Loucy (cell line): ENCODE data around the gene SDK1.
"Not testable (repeated sequence)": the region's sequence is repeated elsewhere in the genome, so short reads cannot be mapped to it uniquely, and the experiment has no call there.

ENCODE experiments used
- H2AFZ ChIP-seq: fragments of 200-600 bp; sonication (generic); 2 replicates; pipeline ENCODE4 v1.6.0; 2016; ENCODE audit warnings: antibody characterized with exemption, mild to moderate bottlenecking, low read length, moderate library complexity
- H3F3A ChIP-seq: fragments of 200-600 bp; 2 replicates; pipeline ENCODE4 v1.6.0; 2016; ENCODE audit warnings: antibody characterized with exemption, low read depth, mild to moderate bottlenecking
- H3K27me3 ChIP-seq: fragments of 200-600 bp; sonication (generic); 2 replicates; pipeline ENCODE4 v1.6.1; 2014; ENCODE audit warnings: low read length, mild to moderate bottlenecking; ENCODE audit not compliant: insufficient read depth, poor library complexity, severe bottlenecking
- H3K36me3 ChIP-seq: fragments of 200-600 bp; sonication (generic); 2 replicates; pipeline ENCODE4 v1.6.1; 2016; ENCODE audit warnings: low read length; ENCODE audit not compliant: insufficient read depth
- H3K4me1 ChIP-seq: fragments of 200-600 bp; sonication (generic); 2 replicates; pipeline ENCODE4 v1.5.1; 2014; ENCODE audit warnings: low read length, mild to moderate bottlenecking; ENCODE audit not compliant: insufficient read depth, poor library complexity, severe bottlenecking
- H3K4me2 ChIP-seq: fragments of 200-600 bp; sonication (generic); 2 replicates; pipeline ENCODE4 v1.6.0; 2014; ENCODE audit warnings: antibody characterized with exemption, low read length, low read depth, mild to moderate bottlenecking; ENCODE audit not compliant: poor library complexity, severe bottlenecking
- H3K4me3 ChIP-seq: fragments of 200-600 bp; sonication (generic); 2 replicates; pipeline ENCODE4 v1.5.1; 2014; ENCODE audit warnings: low read length, mild to moderate bottlenecking, mixed read lengths; ENCODE audit not compliant: poor library complexity, severe bottlenecking
- H3K79me2 ChIP-seq: fragments of 200-600 bp; sonication (generic); 2 replicates; pipeline ENCODE4 v1.6.1; 2014; ENCODE audit warnings: low read length; ENCODE audit not compliant: insufficient read depth
- H3K9ac ChIP-seq: fragments of 200-600 bp; sonication (generic); 2 replicates; pipeline ENCODE4 v1.6.0; 2014; ENCODE audit warnings: mild to moderate bottlenecking, low read depth, low read length, moderate library complexity; ENCODE audit not compliant: poor library complexity, severe bottlenecking
- H3K9me2 ChIP-seq: fragments of 200-600 bp; sonication (generic); replicated peaks from 2 replicates; pipeline ENCODE4 v1.6.1; 2016; ENCODE audit warnings: low read depth, low read length, mixed read lengths
- H3K9me3 ChIP-seq: fragments of 200-600 bp; sonication (generic); 2 replicates; pipeline ENCODE4 v1.6.1; 2014; ENCODE audit warnings: mild to moderate bottlenecking, antibody characterized with exemption, low read length, low read depth; ENCODE audit not compliant: insufficient read depth
- H4K20me1 ChIP-seq: fragments of 200-600 bp; sonication (generic); 2 replicates; pipeline ENCODE4 v1.6.0; 2014; ENCODE audit warnings: antibody characterized with exemption, low read length, mild to moderate bottlenecking; ENCODE audit not compliant: insufficient read depth, poor library complexity, severe bottlenecking
- EZH2phosphoT487 ChIP-seq: fragments of 200-600 bp; IDR thresholded peaks from 2 replicates; pipeline ENCODE4 v1.6.1; 2018; ENCODE audit warnings: antibody characterized with exemption, mild to moderate bottlenecking, moderate library complexity, borderline replicate concordance
- TF ChIP-seq, protein P1 (sequence below): fragments of 200-600 bp; sonication (generic); conservative IDR thresholded peaks from 2 replicates; pipeline ENCODE4 v1.5.1; 2014; ENCODE audit warnings: mild to moderate bottlenecking, antibody characterized with exemption, low read length

The SDK1 gene

DNA sequence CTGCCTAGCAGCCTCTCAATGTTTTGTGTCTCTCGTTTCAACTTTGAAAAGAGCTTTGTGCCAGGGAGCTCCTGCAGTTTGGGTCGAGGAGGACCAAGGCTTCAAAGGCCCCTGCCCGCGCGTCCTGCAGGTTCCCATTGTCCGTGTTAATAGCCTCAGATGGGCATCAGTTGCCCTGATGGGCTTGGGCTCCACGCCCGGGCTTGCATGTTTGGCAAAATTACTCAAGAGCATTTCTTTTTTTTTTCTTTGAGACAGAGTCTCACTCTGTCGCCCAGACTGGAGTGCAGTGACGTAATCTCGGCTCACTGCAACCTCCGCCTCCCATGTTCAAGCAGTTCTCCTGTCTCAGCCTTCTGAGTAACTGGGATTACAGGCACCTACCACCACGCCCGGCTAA, 636.6 kb downstream of the SDK1 start:
- Histone ChIP-seq H3K79me2 (no peaks in the 10 kb centered on the region), H3K36me3 (no peaks in the 10 kb centered on the region), H4K20me1 (no peaks in the 10 kb centered on the region), H3F3A (no peaks in the 10 kb centered on the region), H3K9ac (no peak overlapping the region), H3K9me3 (peaks cover 8% of the 10 kb centered on the region; the same call in 1 of the 2 replicates), H3K4me2 (no peak overlapping the region), H3K4me3 (no peak overlapping the region), H3K9me2 (no peaks in the 10 kb centered on the region), H3K4me1 (no peaks in the 10 kb centered on the region), H3K27me3 (no peaks in the 10 kb centered on the region), H2AFZ (no peak overlapping the region)
- TF ChIP-seq, protein P1, sequence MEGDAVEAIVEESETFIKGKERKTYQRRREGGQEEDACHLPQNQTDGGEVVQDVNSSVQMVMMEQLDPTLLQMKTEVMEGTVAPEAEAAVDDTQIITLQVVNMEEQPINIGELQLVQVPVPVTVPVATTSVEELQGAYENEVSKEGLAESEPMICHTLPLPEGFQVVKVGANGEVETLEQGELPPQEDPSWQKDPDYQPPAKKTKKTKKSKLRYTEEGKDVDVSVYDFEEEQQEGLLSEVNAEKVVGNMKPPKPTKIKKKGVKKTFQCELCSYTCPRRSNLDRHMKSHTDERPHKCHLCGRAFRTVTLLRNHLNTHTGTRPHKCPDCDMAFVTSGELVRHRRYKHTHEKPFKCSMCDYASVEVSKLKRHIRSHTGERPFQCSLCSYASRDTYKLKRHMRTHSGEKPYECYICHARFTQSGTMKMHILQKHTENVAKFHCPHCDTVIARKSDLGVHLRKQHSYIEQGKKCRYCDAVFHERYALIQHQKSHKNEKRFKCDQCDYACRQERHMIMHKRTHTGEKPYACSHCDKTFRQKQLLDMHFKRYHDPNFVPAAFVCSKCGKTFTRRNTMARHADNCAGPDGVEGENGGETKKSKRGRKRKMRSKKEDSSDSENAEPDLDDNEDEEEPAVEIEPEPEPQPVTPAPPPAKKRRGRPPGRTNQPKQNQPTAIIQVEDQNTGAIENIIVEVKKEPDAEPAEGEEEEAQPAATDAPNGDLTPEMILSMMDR = no peak
- no peak for TF ChIP-seq EZH2phosphoT487

DNA sequence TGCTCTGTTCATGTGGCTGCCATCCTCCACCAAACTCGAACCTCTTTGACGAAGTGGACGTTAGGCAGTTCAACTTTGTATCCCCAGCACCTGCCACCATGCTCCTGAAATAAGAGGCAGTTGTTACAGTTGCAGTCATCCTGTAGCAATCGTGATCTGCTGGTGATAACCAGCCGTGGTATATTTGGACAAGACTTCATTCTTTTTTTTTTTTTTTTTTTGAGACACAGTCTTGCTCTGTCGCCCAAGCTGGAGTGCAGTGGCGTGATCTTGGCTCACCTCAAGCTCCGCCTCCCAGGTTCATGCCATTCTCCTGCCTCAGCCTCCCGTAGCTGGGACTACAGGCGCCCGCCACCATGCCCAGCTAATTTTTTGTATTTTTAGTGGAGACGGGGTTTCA, 640.7 kb downstream of the SDK1 start:
- H3K79me2 ChIP-seq, H3K9me2 ChIP-seq, H3K4me1 ChIP-seq, H3K9me3 ChIP-seq, H3F3A ChIP-seq, H3K4me2 ChIP-seq, H3K27me3 ChIP-seq, H3K36me3 ChIP-seq, H3K4me3 ChIP-seq, H4K20me1 ChIP-seq, H2AFZ ChIP-seq, H3K9ac ChIP-seq: not testable (repeated sequence)

DNA sequence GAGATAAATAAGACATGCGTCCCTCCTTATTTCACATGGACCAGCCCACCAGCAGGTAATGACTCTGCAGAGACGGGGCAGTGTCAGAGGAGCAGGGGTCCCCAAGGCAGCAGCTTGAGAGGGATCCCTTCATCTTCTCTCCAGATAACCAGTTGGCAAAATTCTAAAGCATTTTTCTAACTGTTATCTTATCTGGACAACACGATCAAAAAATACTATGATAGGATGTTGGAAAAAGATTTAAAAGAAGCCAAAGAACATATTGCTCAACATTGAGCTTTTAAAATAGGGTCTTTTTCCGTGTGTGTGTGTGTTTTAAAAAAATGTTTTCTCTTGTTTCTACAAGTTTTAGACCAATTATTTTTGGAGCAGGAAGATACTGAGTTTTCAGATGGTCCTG, 641.2 kb downstream of the SDK1 start:
- Histone ChIP-seq H3K9ac (no peak overlapping the region), H3K9me2 (no peaks in the 10 kb centered on the region), H3K9me3 (no peaks in the 10 kb centered on the region; the same call in 1 of the 2 replicates), H3K4me1 (no peaks in the 10 kb centered on the region), H2AFZ (no peak overlapping the region), H3K4me2 (no peak overlapping the region), H3K4me3 (no peak overlapping the region), H3K27me3 (no peaks in the 10 kb centered on the region), H3F3A (no peaks in the 10 kb centered on the region), H3K79me2 (no peaks in the 10 kb centered on the region), H4K20me1 (no peaks in the 10 kb centered on the region), H3K36me3 (no peaks in the 10 kb centered on the region)
- no peak for TF ChIP-seq EZH2phosphoT487
- TF ChIP-seq, protein P1 = no peak

DNA sequence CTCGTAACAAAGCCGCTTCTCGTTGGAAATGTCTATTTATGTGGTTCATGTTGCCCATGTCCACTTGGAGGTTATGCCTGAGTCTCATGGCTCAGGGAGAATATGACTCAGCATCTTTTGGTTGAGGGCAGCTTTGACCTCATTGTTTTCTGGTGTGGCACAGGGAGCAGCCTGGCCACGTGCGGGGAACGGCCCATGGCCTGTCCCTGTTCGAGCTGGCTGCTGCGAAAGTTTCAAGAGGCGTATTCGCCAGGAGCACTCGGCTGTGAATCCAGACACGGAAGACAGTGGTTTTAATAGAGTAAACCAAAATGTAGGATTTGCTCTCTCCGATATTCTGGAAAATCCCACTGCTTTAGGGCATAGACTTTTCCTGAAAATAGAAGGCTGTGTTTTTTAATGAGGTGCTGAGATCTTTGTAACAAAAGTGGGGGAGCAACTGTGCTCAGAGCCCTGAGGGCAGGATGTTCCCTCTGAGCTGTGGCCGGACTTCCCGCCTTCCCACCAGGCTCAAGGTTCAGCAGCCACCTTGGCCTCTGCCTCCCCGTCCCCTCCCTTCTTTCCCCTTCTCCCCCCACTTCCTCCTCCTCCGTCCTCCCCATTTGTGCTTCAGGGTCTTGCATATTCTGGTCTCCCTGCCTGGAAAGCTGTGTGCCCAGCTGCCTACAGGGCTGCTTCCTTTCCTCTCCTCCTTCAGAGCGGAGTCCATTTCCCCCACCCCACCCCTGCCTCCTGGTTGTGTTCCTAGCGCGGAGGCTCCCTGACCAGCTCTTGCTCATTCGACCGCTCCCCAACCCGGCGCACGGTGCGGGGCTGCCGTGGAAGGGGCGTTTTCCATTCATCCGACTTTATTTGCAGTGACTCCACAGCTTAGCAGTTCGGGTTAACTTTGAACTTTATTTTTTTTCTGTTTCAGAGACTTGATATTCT, 642.0 kb downstream of the SDK1 start:
- Histone ChIP-seq H3K4me2 (no peak overlapping the region), H3K79me2 (no peaks in the 10 kb centered on the region), H3K4me3 (no peak overlapping the region), H3F3A (no peaks in the 10 kb centered on the region), H3K9ac (no peak overlapping the region), H2AFZ (no peak overlapping the region), H4K20me1 (no peaks in the 10 kb centered on the region), H3K27me3 (no peaks in the 10 kb centered on the region), H3K36me3 (no peaks in the 10 kb centered on the region), H3K9me2 (no peaks in the 10 kb centered on the region), H3K4me1 (no peaks in the 10 kb centered on the region), H3K9me3 (no peaks in the 10 kb centered on the region; the same call in 1 of the 2 replicates)
- no peak for TF ChIP-seq EZH2phosphoT487
- TF ChIP-seq, protein P1 = no peak
